CD1c-positive myeloid dendritic cell (primary cell): Measurements from ENCODE around the gene ZBTB38.

ENCODE experiments used
- DNase-seq: peaks from one replicate; pipeline ENCODE4 v3.0.0-alpha.2; 2016; ENCODE audit errors: extremely low spot score

The ZBTB38 gene

DNA sequence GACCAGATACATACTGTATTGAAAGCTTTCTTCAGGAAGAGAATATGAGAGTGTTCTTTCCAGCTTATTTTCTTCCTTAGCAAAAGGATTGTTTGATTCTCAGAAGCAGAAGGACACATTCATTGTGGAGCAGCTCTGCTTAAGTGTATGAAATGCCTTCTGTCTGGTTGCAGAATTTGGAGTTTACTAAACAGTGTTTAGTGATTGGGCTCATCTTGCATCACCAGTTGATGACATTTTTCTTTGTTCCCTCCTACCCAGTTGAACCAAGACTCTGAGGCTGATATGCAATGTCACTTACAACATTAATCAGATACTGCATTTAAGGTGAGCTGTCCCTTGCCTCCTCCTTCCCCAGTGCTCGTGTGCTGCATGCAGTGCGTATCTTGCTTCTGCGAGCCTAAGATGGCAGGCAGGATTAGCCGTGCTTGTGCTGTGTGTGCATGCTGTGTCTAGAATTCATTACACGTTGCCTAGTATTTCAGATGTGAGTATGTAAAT lies 18.4 kb downstream of the ZBTB38 start:
- no peak for DNase-seq

DNA sequence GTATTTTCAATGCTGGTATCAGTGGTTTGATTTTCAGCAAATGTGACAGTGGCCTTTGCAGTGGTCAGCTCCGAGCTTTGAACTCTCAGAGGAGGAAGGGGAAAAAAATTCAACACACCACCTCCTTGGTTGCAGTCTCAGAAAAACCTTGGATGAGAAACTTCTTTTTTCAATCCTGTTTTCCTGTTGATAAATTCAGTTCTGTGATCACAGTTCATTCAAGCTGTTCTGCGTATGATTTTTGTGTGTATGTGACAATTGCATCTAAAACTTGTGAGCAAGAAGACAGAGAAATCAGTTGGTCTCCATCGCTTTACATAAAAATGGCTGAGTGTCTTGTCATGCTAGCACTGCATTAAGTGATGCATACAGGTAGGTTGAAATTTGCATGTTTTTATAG lies 19.2 kb downstream of the ZBTB38 start:
- no peak for DNase-seq

DNA sequence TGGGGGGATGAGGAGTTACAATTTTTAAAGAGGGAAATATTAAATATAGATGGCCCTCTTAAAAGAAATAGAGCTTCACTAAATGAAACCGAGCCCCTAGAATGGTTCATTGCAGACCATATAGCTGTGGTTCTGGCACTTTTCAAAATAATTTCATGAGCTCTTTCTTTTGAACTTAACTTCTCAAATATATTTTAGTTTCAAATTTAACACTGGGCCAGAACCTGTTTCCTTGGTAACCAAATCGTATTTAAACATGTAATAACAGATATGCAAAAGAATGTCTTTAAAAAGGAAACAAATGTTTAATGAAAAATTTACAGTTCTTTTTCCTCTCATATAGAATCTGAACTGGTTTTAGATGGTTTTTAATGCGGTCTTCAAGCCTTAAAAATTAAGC lies 20.1 kb downstream of the ZBTB38 start:
- no peak for DNase-seq

DNA sequence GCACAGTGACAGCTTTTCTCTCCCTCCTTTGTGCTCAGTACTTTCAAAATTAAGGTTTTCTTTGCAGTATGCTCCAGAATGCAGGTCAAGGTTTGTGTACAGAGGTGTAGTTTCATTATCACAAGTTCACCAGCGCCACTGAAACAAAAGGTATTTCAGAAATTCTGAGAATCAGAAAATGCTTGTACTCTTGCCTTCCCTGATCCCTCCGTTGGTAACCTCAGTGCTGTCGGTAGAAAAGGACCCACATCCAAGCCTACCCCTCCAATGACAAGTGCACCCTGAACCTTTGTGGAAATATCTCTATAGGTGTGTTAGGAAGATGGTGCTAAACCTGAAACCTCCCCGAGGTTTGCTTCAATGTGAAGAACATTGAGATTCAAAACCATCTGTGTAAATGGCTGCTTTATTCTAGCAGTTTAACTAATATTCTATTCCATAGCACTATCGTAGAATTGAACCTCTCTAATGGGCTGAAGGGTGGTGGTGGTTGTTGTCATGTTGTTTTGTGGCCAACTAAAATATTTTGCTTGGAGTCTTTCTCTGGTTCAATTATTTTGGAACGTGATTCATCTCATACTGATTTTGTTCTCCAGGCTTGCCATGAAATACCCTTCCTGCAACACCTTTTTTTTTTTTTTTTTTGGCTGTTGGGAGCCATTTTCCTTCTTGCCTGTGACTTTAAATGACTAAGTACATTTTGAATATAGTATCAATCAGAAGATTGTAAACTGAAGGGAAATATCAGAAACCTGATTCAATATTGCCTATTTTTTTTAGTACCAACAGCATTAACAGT lies 20.7 kb downstream of the ZBTB38 start:
- no peak for DNase-seq

DNA sequence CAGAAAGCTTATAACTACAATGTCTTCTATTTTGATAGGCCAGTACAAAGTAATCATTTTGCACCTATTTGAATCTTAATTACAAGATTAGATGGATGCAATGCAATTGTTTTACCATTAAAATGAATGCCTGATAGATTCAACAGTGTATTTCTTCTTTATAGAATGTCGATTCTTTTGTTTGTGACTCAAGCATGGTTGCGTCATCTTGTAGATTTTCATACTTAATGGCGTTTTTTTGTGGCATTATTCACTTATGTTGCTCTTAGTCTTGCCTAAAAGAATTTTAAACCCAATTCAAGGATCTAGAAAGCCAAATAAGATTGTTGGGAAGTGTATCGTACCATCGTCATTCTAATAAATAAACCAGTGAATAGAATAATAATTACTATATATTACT lies 21.4 kb downstream of the ZBTB38 start:
- no peak for DNase-seq

DNA sequence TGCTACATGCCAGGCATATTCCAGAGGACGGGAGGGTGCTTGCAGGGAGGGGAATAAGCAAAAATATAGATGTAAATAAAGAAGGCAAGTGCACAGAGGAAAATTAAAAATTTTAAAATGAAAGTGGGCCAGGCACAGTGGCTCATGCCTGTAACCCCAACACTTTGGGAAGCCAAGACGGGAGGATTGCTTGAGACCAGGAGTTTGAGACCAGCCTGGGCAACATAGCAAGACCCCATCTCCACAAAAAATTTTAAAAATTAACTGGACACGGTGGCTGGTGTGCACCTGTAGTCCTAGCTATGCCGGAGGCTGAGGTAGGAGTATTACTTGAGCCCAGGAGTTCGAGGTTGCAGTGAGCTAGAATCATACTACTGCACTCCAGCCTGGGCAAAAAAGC lies 22.4 kb downstream of the ZBTB38 start:
- no peak for DNase-seq

DNA sequence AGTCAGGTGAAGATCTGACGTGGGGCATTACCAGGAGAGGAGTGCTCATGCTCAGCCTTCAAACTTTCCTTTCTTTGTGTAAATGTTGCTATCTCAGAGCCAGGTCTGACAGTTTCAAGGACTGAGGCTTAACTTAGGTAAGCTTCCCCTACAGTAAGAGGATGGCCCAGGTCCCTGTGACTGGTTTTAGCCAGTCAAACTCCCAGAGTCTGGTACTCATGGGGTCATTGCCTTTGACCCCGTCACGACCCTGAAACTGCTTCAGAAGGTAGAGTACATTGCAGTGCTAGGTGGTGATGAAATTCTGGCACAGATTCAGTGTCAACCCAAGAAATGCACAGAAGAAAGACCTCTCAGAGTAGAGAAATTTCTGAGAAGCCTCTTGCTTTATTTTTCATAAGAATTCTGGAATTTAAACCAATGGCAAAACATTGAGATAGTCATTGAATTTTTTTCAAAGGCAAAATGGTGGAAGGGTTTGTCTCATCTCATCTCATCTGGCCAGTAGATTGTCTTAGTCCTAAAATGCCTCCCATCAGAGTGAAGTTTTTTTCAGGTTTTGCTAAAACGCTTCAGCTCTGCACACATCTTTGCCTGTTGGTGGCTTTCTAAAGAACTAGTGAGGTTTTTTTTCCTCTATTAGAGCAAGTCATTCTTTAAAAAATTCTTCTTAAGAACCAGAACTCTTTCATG lies 23.1 kb downstream of the ZBTB38 start:
- DNase-seq, result no peak

DNA sequence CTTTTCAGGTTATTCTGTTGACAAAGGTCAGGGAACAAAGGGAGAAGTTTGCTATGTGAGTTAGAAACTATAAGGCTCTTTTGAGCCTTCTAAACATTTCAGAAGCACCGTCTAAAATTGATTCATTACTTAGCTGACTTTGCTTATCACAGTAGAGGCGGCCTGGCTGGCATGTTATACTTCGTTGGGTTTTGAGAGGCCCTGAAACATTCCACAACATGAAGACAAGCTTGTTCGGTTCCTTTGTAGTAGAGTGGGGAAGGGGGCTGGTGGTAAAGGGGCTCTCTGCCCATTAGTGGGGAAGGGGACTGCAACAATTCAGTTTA lies 23.6 kb downstream of the ZBTB38 start:
- DNase-seq, result no peak

DNA sequence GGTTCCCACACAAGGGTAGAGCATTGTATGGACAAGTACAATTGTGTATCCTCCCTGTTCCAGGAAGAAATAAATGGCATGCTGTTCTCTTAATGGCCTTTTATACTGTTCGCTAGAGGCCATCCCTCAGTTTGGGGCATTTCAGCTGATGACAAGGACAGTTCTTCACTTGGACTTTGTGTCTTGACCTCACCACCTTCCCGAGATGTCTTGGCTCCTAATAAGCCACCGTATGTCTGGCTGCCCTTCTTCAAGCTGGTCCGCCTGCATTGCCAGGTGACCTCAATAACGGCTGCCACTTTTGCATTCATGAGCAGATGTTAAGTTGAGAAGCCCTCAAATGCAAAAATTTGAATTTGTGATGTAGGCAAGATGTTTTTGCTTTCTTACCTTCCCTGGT lies 24.1 kb downstream of the ZBTB38 start:
- DNase-seq, result no peak

DNA sequence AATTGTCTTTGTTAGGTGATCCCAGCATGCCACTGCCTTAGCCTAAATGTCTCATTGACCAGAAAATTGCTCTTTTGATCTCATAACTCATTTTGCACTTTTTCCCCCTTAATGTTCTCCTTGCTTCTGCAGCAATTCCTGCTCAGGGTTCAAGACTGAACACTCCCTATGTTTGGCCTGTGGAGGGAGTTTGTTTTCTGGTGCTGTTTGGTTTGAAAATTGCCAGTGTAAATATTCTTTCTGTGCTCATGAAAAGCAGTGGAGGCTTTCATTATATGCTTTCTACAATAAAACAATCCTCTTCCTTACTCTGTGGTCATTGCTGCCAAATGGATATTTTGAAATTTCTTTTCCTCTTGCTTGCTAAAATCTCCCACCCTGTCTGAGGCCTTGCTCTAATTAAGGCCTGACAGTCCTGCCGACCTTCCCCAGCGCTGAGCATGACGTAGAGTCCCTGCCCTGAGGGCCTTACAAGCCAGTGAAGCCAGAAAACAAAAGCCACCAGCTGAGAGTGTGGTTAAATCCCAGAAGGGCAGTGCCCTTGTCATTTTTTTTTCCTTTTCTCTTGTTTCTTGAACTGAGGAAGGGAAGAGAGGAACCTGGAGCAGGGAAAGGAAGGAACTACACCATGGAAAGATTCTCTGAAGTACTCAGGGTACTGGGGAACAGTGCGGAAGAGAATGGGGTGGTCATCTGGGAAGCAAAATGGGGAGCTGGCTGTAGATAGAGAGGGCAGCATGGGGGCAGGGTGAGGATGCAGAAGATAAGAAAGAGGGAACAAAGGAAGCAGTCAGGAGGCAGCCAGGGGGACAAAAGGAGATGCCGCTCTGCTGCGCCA lies 24.8 kb downstream of the ZBTB38 start:
- no peak for DNase-seq

DNA sequence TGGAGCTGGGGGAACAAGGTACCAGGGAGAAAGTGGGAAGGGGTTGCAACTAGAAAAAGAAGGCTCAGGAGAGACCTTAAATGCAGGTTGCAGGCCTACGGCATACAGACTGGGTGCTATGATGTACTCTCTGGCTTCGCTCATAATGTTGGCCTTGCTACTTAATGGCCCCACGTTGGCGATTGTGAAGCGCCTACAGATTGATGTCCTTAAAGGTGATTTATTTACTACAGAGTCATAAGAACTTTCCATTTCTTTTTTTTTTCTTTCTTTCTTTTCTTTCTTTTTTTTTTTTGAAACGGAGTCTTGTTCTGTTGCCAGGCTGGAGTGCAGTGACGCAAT lies 25.4 kb downstream of the ZBTB38 start:
- DNase-seq, result no peak

DNA sequence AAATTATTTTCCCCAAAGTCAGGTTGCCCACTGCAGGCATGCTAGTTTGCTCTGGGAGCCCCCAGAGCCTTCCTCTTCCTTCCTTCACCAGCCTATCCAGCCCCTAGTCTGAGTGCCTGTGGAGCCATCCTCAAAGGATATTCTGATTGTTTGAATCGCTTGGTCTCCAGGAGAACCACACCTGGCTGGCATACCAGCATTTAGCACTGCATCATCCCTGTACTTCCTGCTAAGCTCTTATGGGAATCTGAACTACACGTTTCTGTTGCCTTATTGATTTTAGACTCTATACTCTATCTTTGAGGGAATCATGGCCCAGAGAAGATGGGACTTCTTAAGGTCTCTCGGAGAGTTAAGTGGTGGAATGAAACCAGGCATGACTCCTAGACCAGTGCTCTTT lies 26.3 kb downstream of the ZBTB38 start:
- DNase-seq, result no peak

DNA sequence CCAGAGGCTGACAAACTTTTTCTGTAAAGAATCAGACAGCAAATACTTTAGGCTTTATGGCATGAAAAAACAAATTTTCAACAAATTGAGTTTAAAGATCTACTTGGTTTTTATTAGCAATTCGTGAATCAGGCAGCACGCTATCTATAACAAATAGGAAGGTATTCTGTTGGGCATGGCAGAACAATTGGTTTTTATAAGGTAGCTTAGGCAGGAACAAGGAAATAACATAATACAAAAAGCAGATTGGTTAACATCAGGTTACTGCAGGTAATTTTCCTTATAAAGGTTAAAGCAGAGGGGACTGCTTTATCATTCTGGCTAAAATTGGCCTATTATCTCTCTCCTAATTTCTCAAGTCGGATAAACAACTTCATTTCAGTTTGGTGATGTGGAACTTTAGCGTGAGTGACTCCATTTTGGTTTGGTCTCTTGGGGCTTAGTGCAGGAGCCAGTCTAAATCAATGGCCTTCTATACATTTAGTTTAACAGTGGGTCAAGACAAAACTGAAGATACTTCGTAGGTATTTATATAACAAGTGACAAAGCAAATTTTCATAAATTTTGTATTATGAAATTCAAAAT lies 26.8 kb downstream of the ZBTB38 start:
- DNase-seq, result no peak

DNA sequence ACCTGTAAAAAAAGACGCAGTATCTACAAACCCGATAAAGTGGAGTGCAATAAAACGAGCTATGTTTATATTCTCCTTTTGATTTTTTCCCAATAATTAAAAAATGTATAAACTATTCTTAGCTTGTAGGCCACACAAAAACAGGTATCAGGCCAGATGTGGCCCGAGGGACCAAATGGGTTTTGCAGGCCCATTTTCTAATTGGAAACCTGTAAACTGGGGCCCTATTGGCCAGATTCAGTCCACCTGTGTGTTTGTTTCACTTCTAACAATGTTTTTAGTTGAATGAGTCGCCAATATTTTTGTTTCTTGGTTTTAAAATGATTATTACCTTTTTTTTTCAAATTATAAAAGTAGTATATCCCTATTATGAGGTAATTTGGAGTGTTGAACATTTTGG lies 29.7 kb downstream of the ZBTB38 start:
- no peak for DNase-seq

DNA sequence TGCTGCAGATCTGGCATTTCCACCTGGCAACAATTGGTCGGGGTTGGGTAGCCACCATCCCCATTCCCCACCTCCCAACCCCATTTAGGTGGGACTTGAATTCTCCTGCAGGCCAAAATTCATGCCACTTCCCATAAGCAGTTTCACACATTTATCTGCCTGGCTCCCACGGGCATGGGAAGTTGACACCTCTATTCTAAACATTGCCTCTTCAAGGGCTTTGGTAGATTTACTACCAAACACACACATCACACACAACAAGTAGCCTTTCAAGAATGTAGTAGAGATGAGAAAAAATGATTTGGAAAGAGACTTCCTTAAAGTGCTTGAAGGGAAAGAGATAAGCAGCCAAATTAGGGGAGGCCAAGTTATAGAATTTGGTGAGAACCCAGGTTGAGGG lies 30.9 kb downstream of the ZBTB38 start:
- DNase-seq, result no peak

DNA sequence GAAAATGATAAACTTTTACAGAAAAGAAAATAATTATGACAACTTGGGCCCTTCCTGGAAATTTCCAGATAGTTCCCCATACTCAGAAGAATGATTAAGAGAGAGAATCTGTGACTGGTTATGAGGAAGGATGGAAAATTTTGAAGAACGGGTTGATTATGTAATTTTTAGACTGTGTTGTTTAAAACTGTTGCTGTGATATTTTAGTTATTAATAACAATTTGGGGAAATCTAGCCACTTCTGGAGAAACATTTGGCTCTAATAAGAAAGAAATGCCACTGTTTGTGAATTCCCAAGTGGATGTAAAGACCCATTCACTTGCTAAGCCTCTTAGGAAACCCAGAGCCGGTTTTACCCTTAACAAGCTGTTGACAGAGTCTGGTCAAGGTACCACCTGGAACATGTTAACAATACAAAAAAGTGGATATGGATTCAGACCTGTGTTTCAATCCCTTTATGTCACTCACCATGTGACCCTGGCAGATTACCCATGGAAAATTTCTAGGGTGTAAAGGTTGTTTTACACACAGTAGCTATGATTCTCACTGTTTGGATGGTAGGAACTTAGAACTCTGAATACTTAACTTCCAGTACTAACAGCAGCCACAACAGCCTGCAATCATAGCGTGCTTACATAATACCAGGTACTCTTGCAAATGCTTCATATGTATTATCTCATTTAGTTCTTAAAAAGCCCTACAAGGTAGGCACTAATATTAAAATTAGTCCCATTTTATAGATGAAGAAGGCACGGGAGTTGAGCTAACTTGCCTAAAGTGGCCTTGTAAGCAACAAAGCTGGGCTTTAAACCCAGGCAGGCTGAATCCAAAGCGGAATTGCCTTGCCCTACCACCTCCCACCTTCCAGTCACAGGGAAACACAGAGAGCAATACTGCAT lies 32.0 kb downstream of the ZBTB38 start:
- DNase-seq, result peak; percentile 68

DNA sequence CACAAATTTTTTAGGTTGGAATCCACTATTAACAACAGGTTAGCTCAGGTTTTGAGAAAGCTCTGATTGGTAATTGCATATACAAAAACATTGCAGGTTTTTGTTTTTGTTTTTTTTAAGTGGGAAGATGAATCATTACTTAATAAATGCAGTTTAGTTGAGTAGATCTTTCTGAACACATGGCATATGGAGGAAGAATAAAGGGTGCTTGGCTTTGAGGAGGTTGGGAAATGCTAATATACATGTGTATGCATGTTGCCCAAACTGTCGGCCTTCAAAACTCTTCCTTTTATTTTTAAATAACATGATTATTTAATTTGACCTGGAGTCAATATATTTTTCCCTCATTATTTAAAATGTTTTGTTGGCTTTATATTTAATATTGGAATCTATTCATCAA lies 32.8 kb downstream of the ZBTB38 start:
- DNase-seq, result no peak

DNA sequence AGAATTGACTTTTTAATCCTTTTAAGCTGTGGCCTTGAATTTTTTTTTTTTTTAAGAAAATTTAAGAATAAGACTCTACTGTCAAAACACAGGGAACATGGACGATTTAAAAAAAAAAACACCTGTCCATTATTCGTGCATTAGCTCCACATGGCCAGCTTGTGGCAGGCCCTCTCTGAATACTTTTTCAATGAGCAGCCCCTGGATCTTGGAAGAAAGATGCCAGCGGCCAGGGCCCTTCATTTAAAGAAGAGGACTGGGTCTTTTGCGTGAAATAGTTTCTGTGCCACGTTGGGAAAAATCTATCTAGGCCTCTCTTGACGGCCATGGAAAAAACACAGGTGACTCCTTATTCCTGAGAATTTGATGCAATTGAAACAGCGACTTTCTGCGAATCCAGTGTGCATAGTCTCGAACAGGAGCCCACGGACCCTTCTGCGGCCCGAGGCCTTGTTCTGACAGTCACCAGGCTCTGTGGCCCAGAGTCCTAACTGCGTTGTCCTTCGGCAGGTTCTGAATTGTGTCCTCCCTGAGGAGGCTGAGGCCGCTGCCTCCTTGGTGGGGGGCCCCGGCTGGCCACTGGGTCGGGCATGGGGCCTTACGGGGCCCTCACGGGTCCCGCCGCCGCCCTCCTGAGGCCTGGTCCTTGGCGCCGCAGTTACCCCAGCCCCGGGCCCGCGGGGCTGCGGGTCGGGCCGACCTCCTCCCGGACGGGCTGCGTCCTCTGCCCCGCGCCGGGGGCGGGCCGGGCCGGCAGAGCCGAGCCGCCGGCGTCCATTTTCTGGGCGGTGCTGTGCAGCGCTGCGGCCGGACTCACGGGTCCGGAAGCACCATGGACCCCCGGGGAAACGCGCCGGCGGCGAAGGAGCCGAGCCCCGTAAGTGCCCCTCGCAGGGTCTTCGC lies 33.5 kb downstream of the ZBTB38 start:
- peak; percentile 74 for DNase-seq

DNA sequence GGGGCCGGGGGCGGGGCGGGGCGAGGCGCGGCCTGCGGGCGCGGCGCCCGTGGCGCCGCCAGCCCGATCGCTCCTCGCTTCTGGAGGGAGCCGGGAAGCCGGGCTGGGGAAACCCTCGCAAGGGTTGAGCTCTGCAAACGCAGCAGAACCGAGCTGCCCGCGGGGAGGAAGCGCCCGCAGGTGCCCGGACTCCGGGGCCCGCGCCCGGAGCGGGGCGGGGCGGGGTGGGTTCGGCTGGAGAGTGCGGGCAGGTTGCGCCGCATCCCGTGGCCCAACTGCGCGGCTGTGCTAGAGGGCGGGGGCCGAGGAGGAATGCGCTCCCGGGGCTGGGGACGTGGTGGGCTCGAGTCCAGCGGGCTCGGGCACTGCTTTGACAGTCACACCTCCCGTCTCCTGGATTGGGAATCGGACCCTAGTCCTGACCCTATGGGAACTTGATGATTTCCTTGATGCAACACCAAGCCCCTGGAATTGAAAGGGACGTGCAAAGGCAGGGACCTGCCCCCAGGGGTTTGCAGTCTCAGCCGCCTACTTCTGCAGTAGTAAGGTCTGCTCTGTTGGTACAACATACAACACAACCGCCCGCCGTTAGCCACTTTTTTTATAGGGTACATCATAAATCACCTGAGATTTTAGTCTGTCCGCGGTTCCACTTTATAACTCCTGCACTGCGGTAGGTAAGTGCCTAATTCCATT lies 34.3 kb downstream of the ZBTB38 start:
- peak; percentile 44 for DNase-seq

DNA sequence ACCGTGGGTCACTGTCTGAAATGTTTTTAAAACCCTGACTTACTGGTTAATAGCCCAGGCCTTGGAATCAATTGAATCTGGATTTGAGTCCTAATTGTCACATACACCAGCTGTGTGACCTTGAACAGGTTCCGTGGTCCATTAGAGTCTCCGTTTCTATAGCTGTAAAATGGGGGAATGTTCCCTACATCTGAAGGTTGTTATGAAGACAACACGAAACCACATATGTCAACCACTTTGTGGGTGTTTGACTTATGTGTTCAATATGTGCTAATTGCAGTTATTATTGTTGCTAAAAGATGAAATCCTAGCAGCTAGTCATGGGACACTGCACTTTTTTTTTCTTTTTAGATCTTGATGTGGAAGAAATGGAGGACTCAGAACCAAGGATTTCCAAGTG lies 35.3 kb downstream of the ZBTB38 start:
- DNase-seq, result no peak
